ENCODE measurements around the gene ZNF496.
"Not testable (repeated sequence)": the region's sequence is repeated elsewhere in the genome, so short reads cannot be mapped to it uniquely, and the experiment has no call there.

DNA sequence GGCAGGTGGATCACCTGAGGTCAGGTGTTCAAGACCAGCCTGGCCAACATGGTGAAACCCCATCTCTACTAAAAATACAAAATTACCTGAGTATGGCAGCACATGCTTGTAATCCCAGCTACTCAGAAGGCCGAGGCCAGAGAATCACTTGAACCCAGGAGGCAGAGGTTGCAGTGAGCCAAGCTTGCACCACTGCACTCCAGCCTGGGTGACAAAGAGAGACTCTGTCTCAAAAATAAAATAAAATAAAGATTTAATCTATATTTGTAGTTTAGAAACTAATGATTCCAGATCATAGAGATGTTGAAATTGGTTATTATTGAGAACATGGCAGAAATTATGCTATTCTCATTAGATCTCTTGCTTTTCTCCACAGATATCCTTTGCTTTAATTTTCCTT is 75.9 kb downstream of the ZNF496 start, which contains the start of gene VN1R5:
- TF ChIP-seq, protein P1, sequence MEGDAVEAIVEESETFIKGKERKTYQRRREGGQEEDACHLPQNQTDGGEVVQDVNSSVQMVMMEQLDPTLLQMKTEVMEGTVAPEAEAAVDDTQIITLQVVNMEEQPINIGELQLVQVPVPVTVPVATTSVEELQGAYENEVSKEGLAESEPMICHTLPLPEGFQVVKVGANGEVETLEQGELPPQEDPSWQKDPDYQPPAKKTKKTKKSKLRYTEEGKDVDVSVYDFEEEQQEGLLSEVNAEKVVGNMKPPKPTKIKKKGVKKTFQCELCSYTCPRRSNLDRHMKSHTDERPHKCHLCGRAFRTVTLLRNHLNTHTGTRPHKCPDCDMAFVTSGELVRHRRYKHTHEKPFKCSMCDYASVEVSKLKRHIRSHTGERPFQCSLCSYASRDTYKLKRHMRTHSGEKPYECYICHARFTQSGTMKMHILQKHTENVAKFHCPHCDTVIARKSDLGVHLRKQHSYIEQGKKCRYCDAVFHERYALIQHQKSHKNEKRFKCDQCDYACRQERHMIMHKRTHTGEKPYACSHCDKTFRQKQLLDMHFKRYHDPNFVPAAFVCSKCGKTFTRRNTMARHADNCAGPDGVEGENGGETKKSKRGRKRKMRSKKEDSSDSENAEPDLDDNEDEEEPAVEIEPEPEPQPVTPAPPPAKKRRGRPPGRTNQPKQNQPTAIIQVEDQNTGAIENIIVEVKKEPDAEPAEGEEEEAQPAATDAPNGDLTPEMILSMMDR (IDR thresholded peaks at IDR 0.05) = not testable (repeated sequence)
- TF ChIP-seq POLR2A (IDR thresholded peaks at IDR 0.05) = not testable (repeated sequence)
